IgD-negative memory B cell (primary cell): ENCODE data around the gene NUDT22. TPM values are rescaled to one million over a fixed set of nuclear protein-coding genes. Genes with fewer than 3 reads are reported as not detected.
"Not testable (repeated sequence)": the region's sequence is repeated elsewhere in the genome, so short reads cannot be mapped to it uniquely, and the experiment has no call there.

Experiments
- H3K27ac Mint-ChIP-seq, 3 donors: one replicate each; pipeline ENCODE4 v1.8.0; 2020 to 2022; ENCODE audit warnings: mild to moderate bottlenecking in 3 of 3, mixed read lengths in 3 of 3, moderate library complexity in 1 of 3
- H3K27me3 Mint-ChIP-seq: one replicate; pipeline ENCODE4 v1.8.0; 2021; ENCODE audit warnings: mixed read lengths
- H3K36me3 Mint-ChIP-seq: one replicate; pipeline ENCODE4 v1.8.0; 2020; ENCODE audit warnings: mild to moderate bottlenecking, mixed read lengths
- H3K4me1 Mint-ChIP-seq, 3 donors: one replicate each; pipeline ENCODE4 v1.8.0; 2020 to 2022; ENCODE audit warnings: mixed read lengths in 3 of 3, mild to moderate bottlenecking in 1 of 3
- H3K4me3 Mint-ChIP-seq, 4 donors: one replicate each; pipeline ENCODE4 v1.8.0; 2020 to 2022; ENCODE audit warnings: mild to moderate bottlenecking in 4 of 4, mixed read lengths in 4 of 4, moderate library complexity in 3 of 4
- H3K9me3 Mint-ChIP-seq, 3 donors: one replicate each; pipeline ENCODE4 v1.8.0; 2020 to 2021; ENCODE audit warnings: mixed read lengths in 3 of 3, mild to moderate bottlenecking in 1 of 3
- polyA plus RNA-seq: library from polyadenylated mRNA; unstranded; fragments of 300-500 nt; fragmentation: Illumina TruSeq; gene quantifications from one replicate; pipeline ENCODE4 v1.2.3, GENCODE V29; 2021

The NUDT22 gene
- polyA plus RNA-seq, 1 donor from 2014 or later: 56.6 TPM

GRCh38 chr11:64239662-64240434 lies 13.8 kb downstream of the NUDT22 start:
- Mint-ChIP-seq H3K9me3 (no peaks in the 10 kb centered on the region), H3K4me1 (peaks cover 38 to 45% (median 44%) of the 10 kb centered on the region in 3 donors), H3K27me3 (no peaks in the 10 kb centered on the region), H3K4me3 (peak overlapping the region; percentile 87 to 98 (median 96)), H3K36me3 (peaks cover 3% of the 10 kb centered on the region), H3K27ac (peak overlapping the region; percentile 99 to 100 (median 100))

GRCh38 chr11:64240435-64241240 lies 14.6 kb downstream of the NUDT22 start, which contains the start of gene FKBP2:
FKBP2 (plus strand) TSS chr11:64241095; CDS start chr11:64242388, 1,293 bp downstream.
- Mint-ChIP-seq H3K4me1 (peaks cover 33 to 40% (median 37%) of the 10 kb centered on the region in 3 donors), H3K27me3 (no peaks in the 10 kb centered on the region), H3K36me3 (peaks cover 1% of the 10 kb centered on the region)

GRCh38 chr11:64241241-64241490 lies 15.1 kb downstream of the NUDT22 start:
- Mint-ChIP-seq H3K4me1 (peaks cover 33 to 42% (median 37%) of the 10 kb centered on the region in 3 donors), H3K9me3 (no peaks in the 10 kb centered on the region), H3K27ac (peak overlapping the region; percentile 99 to 100 (median 100)), H3K36me3 (peaks cover 1% of the 10 kb centered on the region), H3K27me3 (no peaks in the 10 kb centered on the region), H3K4me3 (peak overlapping the region; percentile 87 to 98 (median 96))

More at GRCh38 chr11:64240435-64241240, 14.6 kb downstream of the NUDT22 start, which contains the start of gene FKBP2:
- Mint-ChIP-seq H3K27ac (peak within 1 kb of the TSS; percentile 99 to 100 (median 100)), H3K9me3 (no peaks in the 10 kb centered on the region), H3K4me3 (peak within 1 kb of the TSS; percentile 87 to 98 (median 96))

GRCh38 chr11:64241491-64242374 lies 15.7 kb downstream of the NUDT22 start:
- H3K27me3 Mint-ChIP-seq: no peaks in the 10 kb centered on the region
- peak overlapping the region; percentile 87 to 98 (median 96) for H3K4me3 Mint-ChIP-seq

GRCh38 chr11:64243236-64243854 lies 17.3 kb downstream of the NUDT22 start:
- peak overlapping the region; percentile 32 to 89 (median 65) for H3K4me3 Mint-ChIP-seq
- H3K36me3 Mint-ChIP-seq: peaks cover under 1% of the 10 kb centered on the region
- H3K4me1 Mint-ChIP-seq: peaks cover 24 to 29% (median 27%) of the 10 kb centered on the region in 3 donors
- peak overlapping the region in 2 of 3 donors; percentile 19 to 90 for H3K27ac Mint-ChIP-seq
- H3K9me3 Mint-ChIP-seq: no peaks in the 10 kb centered on the region
- H3K27me3 Mint-ChIP-seq: no peaks in the 10 kb centered on the region

More at GRCh38 chr11:64241491-64242374, 15.7 kb downstream of the NUDT22 start:
- peaks cover 33 to 42% (median 37%) of the 10 kb centered on the region in 3 donors for H3K4me1 Mint-ChIP-seq
- H3K9me3 Mint-ChIP-seq: no peaks in the 10 kb centered on the region
- H3K27ac Mint-ChIP-seq: peak overlapping the region; percentile 99 to 100 (median 100)
- H3K36me3 Mint-ChIP-seq: peaks cover 1% of the 10 kb centered on the region

DNA sequence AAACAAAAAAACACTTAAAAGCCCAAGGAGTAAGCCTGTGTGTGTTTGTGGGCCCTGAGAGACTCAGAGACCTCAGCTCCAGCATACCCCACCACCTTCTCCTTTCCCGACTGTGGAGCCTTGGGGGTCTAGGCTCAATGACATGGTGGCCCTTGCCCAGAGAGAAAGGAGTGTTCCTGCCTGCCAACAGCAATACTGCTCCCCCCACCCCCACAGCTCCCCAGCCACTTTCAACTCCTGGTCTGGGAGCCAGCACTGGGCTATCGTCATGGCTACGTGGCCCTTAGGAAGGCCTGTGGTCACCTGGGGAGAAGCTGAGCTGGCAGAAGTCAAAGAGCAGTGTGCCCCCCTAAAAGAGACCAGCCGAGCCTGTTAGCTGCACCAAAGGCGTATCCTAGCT lies 18.0 kb downstream of the NUDT22 start:
- peak overlapping the region in 1 of 3 donors; percentile 90 for H3K27ac Mint-ChIP-seq
- H3K4me1 Mint-ChIP-seq: peaks cover 17 to 22% (median 21%) of the 10 kb centered on the region in 3 donors
- peak overlapping the region in 2 of 4 donors; percentile 23 to 89 for H3K4me3 Mint-ChIP-seq
- H3K27me3 Mint-ChIP-seq: no peaks in the 10 kb centered on the region
- H3K36me3 Mint-ChIP-seq: no peaks in the 10 kb centered on the region
- no peaks in the 10 kb centered on the region for H3K9me3 Mint-ChIP-seq

GRCh38 chr11:64244966-64245365 lies 18.9 kb downstream of the NUDT22 start:
- Mint-ChIP-seq H3K27ac (peak overlapping the region in 1 of 3 donors; percentile 96), H3K4me3 (peak overlapping the region in 2 of 4 donors; percentile 80 to 91), H3K9me3 (no peaks in the 10 kb centered on the region), H3K27me3 (no peaks in the 10 kb centered on the region), H3K36me3 (no peaks in the 10 kb centered on the region), H3K4me1 (peaks cover 15 to 18% (median 16%) of the 10 kb centered on the region in 3 donors)

DNA sequence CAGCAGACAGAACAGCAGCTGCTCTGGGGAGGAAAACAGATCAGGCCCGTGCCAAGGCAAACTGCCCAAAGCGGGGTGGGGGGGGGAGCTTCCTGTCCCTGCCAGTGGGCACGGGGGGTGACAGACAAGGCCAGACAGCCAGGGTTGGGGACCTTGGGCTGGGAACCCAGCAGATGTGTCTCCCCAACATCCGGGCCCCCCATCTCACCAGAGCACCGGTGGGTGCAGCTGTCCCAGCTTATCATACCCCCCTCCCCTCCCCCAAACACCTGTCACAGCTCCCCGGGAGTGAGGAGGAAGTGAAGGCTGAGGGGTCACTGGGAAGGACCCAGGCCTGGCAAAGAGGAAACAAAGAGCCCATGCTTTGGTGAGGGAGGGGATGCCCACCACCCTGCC lies 19.3 kb downstream of the NUDT22 start:
- Mint-ChIP-seq H3K9me3 (no peaks in the 10 kb centered on the region), H3K4me1 (peaks cover 11 to 14% (median 12%) of the 10 kb centered on the region in 3 donors), H3K27ac (peak overlapping the region; percentile 73 to 96 (median 78)), H3K4me3 (peak overlapping the region; percentile 80 to 97 (median 94)), H3K27me3 (no peaks in the 10 kb centered on the region), H3K36me3 (no peaks in the 10 kb centered on the region)

- H3K36me3 Mint-ChIP-seq: no peaks in the 10 kb centered on the region
- no peaks in the 10 kb centered on the region for H3K9me3 Mint-ChIP-seq
- H3K4me3 Mint-ChIP-seq: peak overlapping the region; percentile 80 to 97 (median 94)
- peak overlapping the region; percentile 73 to 96 (median 78) for H3K27ac Mint-ChIP-seq
- H3K4me1 Mint-ChIP-seq: peaks cover 5 to 13% (median 12%) of the 10 kb centered on the region in 3 donors
- H3K27me3 Mint-ChIP-seq: no peaks in the 10 kb centered on the region
These were observed 19.9 kb downstream of the NUDT22 start for GRCh38 chr11:64245797-64246620.

- Mint-ChIP-seq H3K4me1 (peaks cover 0 to 13% (median 11%) of the 10 kb centered on the region in 3 donors), H3K4me3 (peak overlapping the region; percentile 83 to 96 (median 92)), H3K27ac (peak overlapping the region in 1 of 3 donors; percentile 89)
- H3K9me3 Mint-ChIP-seq, H3K36me3 Mint-ChIP-seq, H3K27me3 Mint-ChIP-seq: not testable (repeated sequence)
These were observed 20.5 kb downstream of the NUDT22 start for GRCh38 chr11:64246621-64246870.

DNA sequence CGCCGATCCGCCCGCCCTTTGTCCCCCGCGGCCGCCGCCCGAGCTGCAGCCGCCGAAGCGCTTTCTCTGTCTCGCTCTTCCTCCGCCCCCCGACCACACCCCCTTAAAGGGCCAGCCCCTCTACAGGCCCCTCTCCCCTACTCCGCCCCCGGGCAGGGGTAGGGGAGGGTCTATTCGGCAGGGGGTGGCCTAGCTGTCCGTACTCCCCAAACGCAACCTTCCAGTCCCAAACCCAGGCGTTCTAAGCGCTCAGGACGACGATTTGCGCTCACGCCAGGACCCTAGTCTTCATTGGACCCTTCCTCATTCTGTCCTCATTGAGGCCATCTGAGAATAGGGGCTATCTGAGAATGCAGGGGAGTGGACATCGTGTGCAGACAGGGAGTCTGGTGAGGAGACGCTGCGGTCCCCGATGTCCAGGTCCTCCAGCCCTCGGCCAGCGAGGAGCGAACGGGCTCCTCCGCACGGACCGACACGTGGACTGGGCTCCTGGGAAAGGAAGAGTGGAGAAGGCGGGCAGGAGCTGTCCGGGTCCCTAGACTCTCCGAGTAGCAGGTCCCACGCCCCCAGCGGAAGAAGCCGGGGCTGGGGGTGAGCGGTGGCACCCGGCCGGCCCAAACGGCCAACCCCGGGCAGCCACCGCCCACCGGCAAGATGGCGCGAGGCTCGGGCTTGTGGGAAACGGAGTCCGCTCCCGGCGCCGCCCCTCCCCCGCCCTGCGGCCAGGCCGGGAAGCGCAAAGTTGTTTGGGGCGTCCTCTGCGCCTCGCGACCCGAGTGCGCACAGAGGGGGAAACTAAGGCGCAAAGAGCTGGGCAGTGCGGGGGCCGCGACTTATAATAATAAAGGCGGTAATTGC lies 21.0 kb downstream of the NUDT22 start, which contains the start of gene PPP1R14B:
TSS of gene PPP1R14B (minus strand) at position 73 of the 858 bp plus-strand sequence. CDS start 270 bp downstream, outside the sequence.
- Mint-ChIP-seq H3K36me3 (no peaks in the 10 kb centered on the region), H3K4me3 (peak within 1 kb of the TSS; percentile 83 to 97 (median 94)), H3K27me3 (no peaks in the 10 kb centered on the region), H3K4me1 (peaks cover 0 to 17% (median 15%) of the 10 kb centered on the region in 3 donors), H3K9me3 (no peaks in the 10 kb centered on the region), H3K27ac (peak within 1 kb of the TSS; percentile 77 to 96 (median 86))

DNA sequence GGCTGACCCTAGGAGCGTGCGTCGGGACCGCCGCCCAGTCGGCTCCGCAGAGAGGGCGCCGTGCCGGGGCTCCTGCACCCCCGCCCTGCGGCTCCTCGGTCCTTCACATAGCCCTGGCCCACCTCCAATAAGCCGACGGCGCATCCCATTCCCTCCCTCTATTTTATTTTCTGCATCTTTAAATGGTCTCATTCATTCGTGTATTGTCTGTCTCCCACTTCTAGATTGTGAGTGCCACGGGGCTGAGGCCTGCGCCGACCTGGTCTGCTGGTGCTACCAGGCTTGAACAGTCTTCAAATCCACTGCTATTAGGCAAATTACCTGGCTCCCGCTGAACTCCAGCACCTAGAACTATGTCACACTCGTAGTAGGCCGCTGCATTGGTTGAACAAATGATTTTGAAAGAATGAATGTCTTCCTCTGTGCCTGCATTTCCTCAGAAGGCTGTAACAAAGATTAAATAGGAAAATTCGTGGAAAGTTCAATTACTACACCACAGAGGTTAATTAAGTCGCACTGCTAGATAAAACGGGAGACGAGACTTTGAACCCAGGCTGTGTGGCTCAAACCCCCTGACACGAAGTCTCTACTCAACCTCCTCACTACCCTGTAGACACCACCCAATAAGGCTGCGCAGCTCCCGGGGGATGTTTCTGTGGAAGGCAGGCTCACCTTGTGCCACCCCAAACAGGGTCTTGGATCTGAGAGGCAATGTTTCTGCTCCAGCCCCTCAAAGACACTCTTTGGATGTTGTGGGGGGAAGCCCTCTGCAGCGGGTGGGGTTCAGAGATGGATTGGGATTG lies 21.9 kb downstream of the NUDT22 start:
- Mint-ChIP-seq H3K27ac (peak overlapping the region; percentile 76 to 86 (median 77)), H3K4me3 (peak overlapping the region; percentile 67 to 91 (median 82)), H3K9me3 (no peaks in the 10 kb centered on the region), H3K27me3 (no peaks in the 10 kb centered on the region), H3K4me1 (peaks cover 0 to 17% (median 11%) of the 10 kb centered on the region in 3 donors), H3K36me3 (no peaks in the 10 kb centered on the region)
